Heart left ventricle (tissue), 16 donors: ENCODE data around the gene PERM1. TPM values are rescaled to one million over a fixed set of nuclear protein-coding genes. Genes with fewer than 3 reads are reported as not detected.

Source experiments
- ATAC-seq, 4 donors: fragments of 200-7000 bp; cut with Tn5 transposase; one replicate each; pipeline ENCODE4 v1.9.1; 2020 to 2022; ENCODE audit warnings: moderate library complexity in 4 of 4, mild to moderate bottlenecking in 3 of 4, moderate number of reproducible peaks in 1 of 4
- DNase-seq, 5 donors: peaks; one replicate each; pipeline ENCODE4 v3.0.0-alpha.2; 2020
- H3K27ac ChIP-seq, 12 donors: fragments of 200-600 bp; sonication (generic) in 4 of 12; one replicate each; pipeline versions ENCODE4 v1.5.0 to v1.8.0; 2016 to 2022; ENCODE audit warnings: mild to moderate bottlenecking in 2 of 12
- H3K27me3 ChIP-seq, 9 donors: fragments of 200-600 bp; sonication (generic) in 2 of 9; one replicate each; pipeline versions ENCODE4 v1.5.1 to v1.8.0; 2016 to 2022; ENCODE audit warnings: mild to moderate bottlenecking in 3 of 9
- H3K36me3 ChIP-seq, 9 donors: fragments of 200-600 bp; sonication (generic) in 2 of 9; one replicate each; pipeline versions ENCODE4 v1.5.0 to v1.8.0; 2018 to 2022; ENCODE audit warnings: mild to moderate bottlenecking in 2 of 9
- H3K4me1 ChIP-seq, 12 donors: fragments of 200-600 bp; sonication (generic) in 4 of 12; one replicate each; pipeline versions ENCODE4 v1.5.0 to v1.8.0; 2016 to 2022; ENCODE audit warnings: mild to moderate bottlenecking in 3 of 12
- H3K4me3 ChIP-seq, 12 donors: fragments of 200-600 bp; sonication (generic) in 4 of 12; one replicate each; pipeline versions ENCODE4 v1.5.0 to v1.8.0; 2017 to 2022; ENCODE audit warnings: mild to moderate bottlenecking in 9 of 12, moderate library complexity in 4 of 12
- H3K9me3 ChIP-seq, 12 donors: fragments of 200-600 bp; sonication (generic) in 4 of 12; one replicate each; pipeline versions ENCODE4 v1.5.0 to v1.8.0; 2016 to 2022; ENCODE audit warnings: mild to moderate bottlenecking in 1 of 12
- POLR2A ChIP-seq, 2 donors: fragments of 450-650 bp; IDR thresholded peaks; one replicate each; pipeline ENCODE4 v1.6.1; 2017; ENCODE audit warnings: antibody characterized with exemption in 2 of 2, mild to moderate bottlenecking in 2 of 2, moderate library complexity in 2 of 2
- WGBS, 4 donors: extraction: QIAGEN DNeasy Blood & Tissue Kit in 2 of 4; methylation state at CpG; one replicate each; pipeline versions ENCODE4 v1.1.5 to v1.1.7; 2013 to 2018; 5-methylcytosine and 5-hydroxymethylcytosine counted together
- intact Hi-C, 10 donors: fragments of 100-400 bp; cut with DNase I; formaldehyde crosslinking; loops; one replicate each; pipeline versions ENCODE4 v1.11.1 to v1.14.2; 2022
- polyA plus RNA-seq, 2 donors: library from polyadenylated mRNA; stranded (reverse); fragments of 200-250 nt; gene quantifications; one replicate each; pipeline ENCODE4 v1.2.3, GENCODE V29; 2013
- total RNA-seq, 9 donors: library from RNA; depleted of rRNA in 2 of 9; stranded (reverse); fragments of >200 nt in 2 of 9; fragmentation: NEBNext Ultra II Directional in 3 of 9; extraction: Animal tissue kit (Norgen Biotek cat#: 25700) in 3 of 9; gene quantifications; one replicate each; pipeline versions ENCODE4 v1.1.0 to v1.2.4, GENCODE V29; 2016 to 2023
- TF ChIP-seq, protein P1 (sequence below), 12 donors: fragments of 200-600 bp; sonication (generic) in 4 of 12; IDR thresholded peaks; one replicate each; pipeline versions ENCODE4 v1.5.0 to v1.8.0; 2018 to 2022; ENCODE audit warnings: antibody characterized with exemption in 12 of 12, mild to moderate bottlenecking in 5 of 12
- donor health status: ischemic (EF 13 %, LVEDD 7.1; RV severe dilation, severe dysfunction).
- donor health status: healthy with polysubstance abuse.
- donor health status: DM: no; HTN: yes; CAD: no.
- donor health status: DM: no; HTN: no; CAD: no.
- donor health status: ischemic (EF 25% LVEDD 6.9; RV normal size, moderate dysfunction).
- donor health status: ischemic (EF 25% LVEDD 5.7; RV mildly dilated, moderate dysfunction).
- donor health status: healthy.
- donor health status: DM: yes; HTN: yes; CAD: no.
- donor health status: ischemic (EF 35%, LVEDD 5.7; RV mildly dilated, moderate dysfunction).
- donor health status: nonischemic (EF 11% LVEDD 7.7; RV severe dilation, severe dysfunction).
- donor health status: DM: yes; HTN: yes; CAD: no.
- donor health status: PGD.
- donor health status: ischemic (EF 29% LVEDD 5.4; RV normal size, mild dysfunction).
- donor health status: nonischemic (EF 23%, LVEDD 6.1; RV moderate dilation, normal function).

The PERM1 gene
- total and polyA plus RNA-seq, 11 donors: 52.8 to 353 (median 104) TPM

DNA sequence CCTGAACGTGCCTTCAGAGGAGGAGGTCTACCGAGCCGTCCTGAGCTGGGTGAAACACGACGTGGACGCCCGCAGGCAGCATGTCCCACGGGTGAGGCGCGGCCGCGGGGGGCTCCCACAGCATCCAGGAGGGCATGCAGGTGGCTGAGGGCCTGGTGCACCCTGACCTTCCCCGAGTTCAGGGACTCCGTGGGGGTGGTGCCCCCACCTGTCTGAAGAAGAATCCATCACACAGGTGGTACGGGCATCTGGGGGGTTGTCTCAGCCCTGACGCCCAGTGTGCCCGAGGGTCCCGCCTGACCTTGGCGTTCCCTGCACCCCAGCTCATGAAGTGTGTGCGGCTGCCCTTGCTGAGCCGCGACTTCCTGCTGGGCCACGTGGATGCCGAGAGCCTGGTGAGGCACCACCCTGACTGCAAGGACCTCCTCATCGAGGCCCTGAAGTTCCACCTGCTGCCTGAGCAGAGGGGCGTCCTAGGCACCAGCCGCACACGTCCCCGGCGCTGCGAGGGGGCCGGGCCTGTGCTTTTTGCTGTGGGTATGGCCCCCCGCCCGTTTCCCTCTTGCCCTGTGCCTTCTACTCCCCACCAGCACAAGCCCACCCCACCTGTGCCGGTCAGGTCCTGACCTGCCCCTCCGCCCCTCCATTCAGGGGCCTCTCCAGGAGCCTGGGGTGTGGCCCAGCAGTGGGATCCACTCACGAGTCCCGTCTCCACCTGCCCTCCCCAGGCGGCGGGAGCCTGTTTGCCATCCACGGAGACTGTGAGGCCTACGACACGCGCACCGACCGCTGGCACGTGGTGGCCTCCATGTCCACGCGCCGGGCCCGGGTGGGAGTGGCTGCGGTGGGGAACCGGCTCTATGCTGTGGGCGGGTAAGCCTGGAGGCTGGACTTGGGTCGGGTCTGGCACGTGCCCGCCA is 19.3 kb downstream of the PERM1 start:
- no peak for ATAC-seq
- Histone ChIP-seq H3K27ac (no peak overlapping the region), H3K36me3 (peaks cover 0 to 12% (median 0%) of the 10 kb centered on the region in 9 donors), H3K4me3 (no peak overlapping the region), H3K9me3 (no peaks in the 10 kb centered on the region), H3K4me1 (peaks cover 4 to 47% (median 27%) of the 10 kb centered on the region in 12 donors), H3K27me3 (peaks cover 0 to 8% (median 0%) of the 10 kb centered on the region in 9 donors)
- DNase-seq: peak in 1 of 5 donors; percentile 61
- intact Hi-C loops: loop anchor here in 1 of 10 donors (10.0 kb wide), 1 partner anchor 58 kb away; no protein-coding TSS in a partner anchor
- TF ChIP-seq POLR2A (IDR thresholded peaks at IDR 0.05): no peak
- TF ChIP-seq, protein P1, sequence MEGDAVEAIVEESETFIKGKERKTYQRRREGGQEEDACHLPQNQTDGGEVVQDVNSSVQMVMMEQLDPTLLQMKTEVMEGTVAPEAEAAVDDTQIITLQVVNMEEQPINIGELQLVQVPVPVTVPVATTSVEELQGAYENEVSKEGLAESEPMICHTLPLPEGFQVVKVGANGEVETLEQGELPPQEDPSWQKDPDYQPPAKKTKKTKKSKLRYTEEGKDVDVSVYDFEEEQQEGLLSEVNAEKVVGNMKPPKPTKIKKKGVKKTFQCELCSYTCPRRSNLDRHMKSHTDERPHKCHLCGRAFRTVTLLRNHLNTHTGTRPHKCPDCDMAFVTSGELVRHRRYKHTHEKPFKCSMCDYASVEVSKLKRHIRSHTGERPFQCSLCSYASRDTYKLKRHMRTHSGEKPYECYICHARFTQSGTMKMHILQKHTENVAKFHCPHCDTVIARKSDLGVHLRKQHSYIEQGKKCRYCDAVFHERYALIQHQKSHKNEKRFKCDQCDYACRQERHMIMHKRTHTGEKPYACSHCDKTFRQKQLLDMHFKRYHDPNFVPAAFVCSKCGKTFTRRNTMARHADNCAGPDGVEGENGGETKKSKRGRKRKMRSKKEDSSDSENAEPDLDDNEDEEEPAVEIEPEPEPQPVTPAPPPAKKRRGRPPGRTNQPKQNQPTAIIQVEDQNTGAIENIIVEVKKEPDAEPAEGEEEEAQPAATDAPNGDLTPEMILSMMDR (IDR thresholded peaks at IDR 0.05): no peak
- WGBS, 4 donors: 95 to 96% (median 95%) methylated on average over 42 to 57 of the region's 57 CpGs

DNA sequence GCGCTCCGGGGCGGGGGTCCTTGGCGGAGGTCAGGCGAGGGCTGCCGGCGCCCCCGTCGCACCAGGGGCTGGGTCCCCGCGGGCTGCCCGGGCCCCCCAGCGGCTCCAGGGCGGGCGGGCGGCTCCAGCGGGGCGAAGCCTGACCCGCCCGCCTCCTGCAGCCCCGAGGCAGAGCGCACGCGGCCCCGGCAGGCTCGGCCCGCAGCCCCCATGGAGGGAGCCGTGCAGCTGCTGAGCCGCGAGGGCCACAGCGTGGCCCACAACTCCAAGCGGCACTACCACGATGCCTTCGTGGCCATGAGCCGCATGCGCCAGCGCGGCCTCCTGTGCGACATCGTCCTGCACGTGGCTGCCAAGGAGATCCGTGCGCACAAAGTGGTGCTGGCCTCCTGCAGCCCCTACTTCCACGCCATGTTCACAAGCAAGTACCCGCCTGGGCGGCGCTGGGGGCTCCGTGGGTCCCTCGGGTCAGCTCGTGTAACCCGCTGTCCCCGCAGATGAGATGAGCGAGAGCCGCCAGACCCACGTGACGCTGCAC is 20.7 kb downstream of the PERM1 start:
- H3K4me1 ChIP-seq: peaks cover under 1 to 38% (median 24%) of the 10 kb centered on the region in 12 donors
- peaks cover 0 to 20% (median 8%) of the 10 kb centered on the region in 9 donors for H3K36me3 ChIP-seq
- DNase-seq: no peak
- H3K4me3 ChIP-seq: peak overlapping the region; percentile 57 to 100 (median 84)
- peaks cover 0 to 3% (median 0%) of the 10 kb centered on the region in 9 donors for H3K27me3 ChIP-seq
- intact Hi-C loops: loop anchor here in 1 of 10 donors (10.0 kb wide), 1 partner anchor 56 kb away; no protein-coding TSS in a partner anchor
- WGBS, 4 donors: 35 to 53% (median 36%) methylated on average over 24 to 56 of the region's 56 CpGs
- no peak for ATAC-seq
- peak overlapping the region in 3 of 12 donors; percentile 32 to 66 (median 49) for H3K27ac ChIP-seq
- TF ChIP-seq, protein P1 (IDR thresholded peaks at IDR 0.05): no peak
- no peak for TF ChIP-seq POLR2A (IDR thresholded peaks at IDR 0.05)
- no peaks in the 10 kb centered on the region for H3K9me3 ChIP-seq

DNA sequence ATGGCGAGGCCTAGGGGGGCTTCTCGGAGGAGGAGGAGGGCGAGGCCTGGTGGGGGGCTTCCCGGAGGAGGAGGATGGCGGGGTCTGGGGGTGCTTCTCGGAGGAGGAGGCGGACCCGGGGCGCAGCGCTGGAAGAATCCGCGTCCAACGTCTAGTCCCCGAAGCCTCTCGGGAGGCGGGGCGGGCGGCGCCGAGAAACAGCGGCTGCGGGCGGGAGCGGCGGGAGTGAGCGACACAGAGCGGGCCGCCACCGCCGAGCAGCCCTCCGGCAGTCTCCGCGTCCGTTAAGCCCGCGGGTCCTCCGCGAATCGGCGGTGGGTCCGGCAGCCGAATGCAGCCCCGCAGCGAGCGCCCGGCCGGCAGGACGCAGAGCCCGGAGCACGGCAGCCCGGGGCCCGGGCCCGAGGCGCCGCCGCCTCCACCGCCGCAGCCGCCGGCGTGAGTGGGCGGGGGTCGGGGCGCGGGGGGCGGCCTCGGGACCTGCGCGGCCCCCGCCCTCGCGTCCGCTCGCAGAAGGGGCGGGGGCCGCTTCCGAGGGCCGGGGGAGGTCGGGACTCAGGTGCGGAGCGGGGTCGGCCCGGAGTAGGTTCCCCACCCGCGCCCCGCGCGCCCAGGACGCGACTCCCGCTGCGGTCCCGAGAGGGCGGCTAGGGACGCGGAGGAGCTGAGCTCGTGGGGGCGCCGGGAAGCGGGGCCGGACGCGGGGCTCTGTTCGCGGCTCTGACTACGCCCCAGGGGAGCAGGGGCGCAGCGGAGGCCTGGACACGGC is 21.3 kb downstream of the PERM1 start, which contains the start of gene KLHL17:
TSS of gene KLHL17 (plus strand) at position 222 of the 769 bp plus-strand sequence. CDS start at position 332, 110 bp downstream.
- Histone ChIP-seq H3K4me1 (peaks cover 0 to 34% (median 22%) of the 10 kb centered on the region in 12 donors), H3K9me3 (no peaks in the 10 kb centered on the region), H3K27ac (peak within 1 kb of the TSS in 3 of 12 donors; percentile 32 to 66 (median 49)), H3K4me3 (peak within 1 kb of the TSS; percentile 83 to 100 (median 95)), H3K27me3 (no peaks in the 10 kb centered on the region), H3K36me3 (peaks cover 0 to 27% (median 14%) of the 10 kb centered on the region in 9 donors)
- peak in 1 of 2 donors; percentile 27 for TF ChIP-seq POLR2A (IDR thresholded peaks at IDR 0.05)
- TF ChIP-seq, protein P1 (IDR thresholded peaks at IDR 0.05): no peak
- peak in 3 of 4 donors; percentile 36 to 69 (median 40) for ATAC-seq
- intact Hi-C loops: loop anchor here in 1 of 10 donors (10.0 kb wide), 1 partner anchor 56 kb away; no protein-coding TSS in a partner anchor
- DNase-seq: peak; percentile 66 to 89 (median 82)
- 1% methylated on average over 47 to 109 of the region's 109 CpGs for WGBS, 4 donors
